SU-DHL-6 (cell line): ENCODE measurements around the gene RGS8.

Experiments used
- H2AFZ ChIP-seq: fragments of 200-600 bp; sonication (generic); 2 replicates; pipeline ENCODE4 v1.6.1; 2014; ENCODE audit warnings: low read depth, mild to moderate bottlenecking, moderate library complexity, mixed read lengths, antibody characterized with exemption, low read length; ENCODE audit not compliant: severe bottlenecking
- H3F3A ChIP-seq: fragments of 200-600 bp; shearing (Covaris generic); 2 replicates; pipeline ENCODE4 v1.6.0; 2016; ENCODE audit warnings: antibody characterized with exemption, mild to moderate bottlenecking; ENCODE audit not compliant: insufficient read depth
- H3K27ac ChIP-seq: fragments of 200-600 bp; sonication (generic); 2 replicates; pipeline ENCODE4 v1.5.1; 2016; ENCODE audit warnings: low read depth, mild to moderate bottlenecking, low read length, moderate library complexity, mixed read lengths
- H3K27me3 ChIP-seq: fragments of 200-600 bp; sonication (generic), shearing (Covaris generic); 2 replicates; pipeline ENCODE4 v1.6.0; 2014; ENCODE audit warnings: mild to moderate bottlenecking, low read length
- H3K36me3 ChIP-seq: fragments of 200-600 bp; sonication (generic); 2 replicates; pipeline ENCODE4 v1.6.1; 2014; ENCODE audit warnings: mild to moderate bottlenecking, low read length, mixed read lengths
- H3K4me2 ChIP-seq: fragments of 300-600, 200-600 bp; shearing (Covaris generic), sonication (generic); 2 replicates; pipeline ENCODE4 v1.6.0; 2014; ENCODE audit warnings: low read length, low read depth, mild to moderate bottlenecking; ENCODE audit not compliant: poor library complexity, severe bottlenecking
- H3K4me3 ChIP-seq: fragments of 200-600 bp; sonication (generic); 2 replicates; pipeline ENCODE4 v1.5.1; 2014; ENCODE audit warnings: antibody characterized with exemption, low read length, mild to moderate bottlenecking, mixed read lengths; ENCODE audit not compliant: insufficient read depth, poor library complexity, severe bottlenecking
- H3K79me2 ChIP-seq: fragments of 200-600 bp; sonication (generic); 2 replicates; pipeline ENCODE4 v1.6.1; 2014; ENCODE audit warnings: mild to moderate bottlenecking, low read length, moderate library complexity; ENCODE audit not compliant: insufficient read depth
- H3K9ac ChIP-seq: fragments of 200-600 bp; sonication (generic); 2 replicates; pipeline ENCODE4 v1.7.0; 2014; ENCODE audit warnings: mild to moderate bottlenecking, low read length
- H3K9me2 ChIP-seq: fragments of 200-600 bp; sonication (generic); replicated peaks from 2 replicates; pipeline ENCODE4 v1.6.1; 2014; ENCODE audit warnings: low read length; ENCODE audit not compliant: insufficient read depth
- H3K9me3 ChIP-seq: fragments of 200-600 bp; sonication (generic); 2 replicates; pipeline ENCODE4 v1.6.1; 2014; ENCODE audit warnings: low read length, mixed read lengths; ENCODE audit not compliant: insufficient read depth
- H4K20me1 ChIP-seq: fragments of 200-600 bp; sonication (generic); 2 replicates; pipeline ENCODE4 v1.6.1; 2014; ENCODE audit warnings: low read depth, mild to moderate bottlenecking, antibody characterized with exemption, low read length, moderate library complexity, mixed read lengths
- EZH2phosphoT487 ChIP-seq: fragments of 200-600 bp; sonication (generic), shearing (Covaris generic); conservative IDR thresholded peaks from 2 replicates; pipeline ENCODE4 v1.6.1; 2018; ENCODE audit warnings: mild to moderate bottlenecking, antibody characterized with exemption, low read length, moderate library complexity, mixed read lengths
- TF ChIP-seq, protein P1 (sequence below): fragments of 200-600 bp; sonication (generic); IDR thresholded peaks from one replicate; pipeline ENCODE4 v1.5.1; 2017; ENCODE audit warnings: antibody characterized with exemption, mild to moderate bottlenecking, low read length, moderate library complexity; ENCODE audit not compliant: insufficient read depth, poor library complexity, severe bottlenecking

Gene RGS8

DNA sequence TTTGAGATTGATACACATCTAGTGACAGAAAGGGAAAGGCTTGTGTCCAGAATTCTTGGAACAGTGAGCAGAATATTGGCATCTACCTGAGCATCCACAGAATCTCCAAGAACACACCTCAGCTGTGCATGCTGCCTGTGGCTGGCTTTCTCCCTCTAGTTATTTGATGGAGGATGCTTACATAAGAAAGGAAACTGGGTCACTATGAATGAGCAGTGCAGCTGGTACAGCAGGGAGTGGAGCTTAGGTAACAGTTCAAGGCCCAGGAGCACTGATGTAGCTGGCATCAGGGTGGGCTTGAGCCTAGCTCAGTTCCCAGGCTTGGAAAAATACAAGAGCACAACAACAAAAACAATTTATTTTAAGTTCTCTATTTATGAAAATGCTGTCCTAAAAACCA, 26.3 kb downstream of the RGS8 start:
- Histone ChIP-seq H3K9me2 (no peaks in the 10 kb centered on the region), H3K79me2 (no peaks in the 10 kb centered on the region), H3K9me3 (no peaks in the 10 kb centered on the region), H3K4me2 (no peak overlapping the region), H2AFZ (no peak overlapping the region), H3F3A (no peaks in the 10 kb centered on the region), H4K20me1 (no peaks in the 10 kb centered on the region), H3K27me3 (no peaks in the 10 kb centered on the region), H3K4me3 (no peak overlapping the region), H3K27ac (no peak overlapping the region), H3K36me3 (no peaks in the 10 kb centered on the region), H3K9ac (no peak overlapping the region)
- TF ChIP-seq EZH2phosphoT487 = no peak
- TF ChIP-seq, protein P1, sequence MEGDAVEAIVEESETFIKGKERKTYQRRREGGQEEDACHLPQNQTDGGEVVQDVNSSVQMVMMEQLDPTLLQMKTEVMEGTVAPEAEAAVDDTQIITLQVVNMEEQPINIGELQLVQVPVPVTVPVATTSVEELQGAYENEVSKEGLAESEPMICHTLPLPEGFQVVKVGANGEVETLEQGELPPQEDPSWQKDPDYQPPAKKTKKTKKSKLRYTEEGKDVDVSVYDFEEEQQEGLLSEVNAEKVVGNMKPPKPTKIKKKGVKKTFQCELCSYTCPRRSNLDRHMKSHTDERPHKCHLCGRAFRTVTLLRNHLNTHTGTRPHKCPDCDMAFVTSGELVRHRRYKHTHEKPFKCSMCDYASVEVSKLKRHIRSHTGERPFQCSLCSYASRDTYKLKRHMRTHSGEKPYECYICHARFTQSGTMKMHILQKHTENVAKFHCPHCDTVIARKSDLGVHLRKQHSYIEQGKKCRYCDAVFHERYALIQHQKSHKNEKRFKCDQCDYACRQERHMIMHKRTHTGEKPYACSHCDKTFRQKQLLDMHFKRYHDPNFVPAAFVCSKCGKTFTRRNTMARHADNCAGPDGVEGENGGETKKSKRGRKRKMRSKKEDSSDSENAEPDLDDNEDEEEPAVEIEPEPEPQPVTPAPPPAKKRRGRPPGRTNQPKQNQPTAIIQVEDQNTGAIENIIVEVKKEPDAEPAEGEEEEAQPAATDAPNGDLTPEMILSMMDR = no peak

GRCh38 chr1:182656842-182657397, 27.5 kb downstream of the RGS8 start:
- Histone ChIP-seq H3K4me3 (no peak overlapping the region), H3K36me3 (no peaks in the 10 kb centered on the region), H3K4me2 (no peak overlapping the region), H3K27ac (no peak overlapping the region), H2AFZ (no peak overlapping the region), H3F3A (peaks cover 3% of the 10 kb centered on the region; the same call in 1 of the 2 replicates), H3K9ac (no peak overlapping the region), H3K79me2 (no peaks in the 10 kb centered on the region), H3K27me3 (no peaks in the 10 kb centered on the region), H3K9me3 (no peaks in the 10 kb centered on the region), H3K9me2 (no peaks in the 10 kb centered on the region), H4K20me1 (no peaks in the 10 kb centered on the region)
- TF ChIP-seq EZH2phosphoT487 = no peak
- TF ChIP-seq, protein P1 = no peak

GRCh38 chr1:182653986-182654385, 30.4 kb downstream of the RGS8 start:
- H3K4me3 ChIP-seq = no peak overlapping the region
- peaks cover 4% of the 10 kb centered on the region for H3F3A ChIP-seq
- no peaks in the 10 kb centered on the region for H3K27me3 ChIP-seq
- H3K4me2 ChIP-seq = no peak overlapping the region
- no peaks in the 10 kb centered on the region for H3K79me2 ChIP-seq
- no peak overlapping the region for H3K9ac ChIP-seq
- no peak overlapping the region for H3K27ac ChIP-seq
- H3K9me3 ChIP-seq = no peaks in the 10 kb centered on the region
- H2AFZ ChIP-seq = no peak overlapping the region
- no peaks in the 10 kb centered on the region for H4K20me1 ChIP-seq
- H3K36me3 ChIP-seq = no peaks in the 10 kb centered on the region
- no peak for TF ChIP-seq EZH2phosphoT487
- TF ChIP-seq, protein P1 = no peak
- no peaks in the 10 kb centered on the region for H3K9me2 ChIP-seq
